Tibial nerve (tissue), 4 donors: Measurements from ENCODE around the gene KRTAP5-4.
"Not testable (repeated sequence)": the region's sequence is repeated elsewhere in the genome, so short reads cannot be mapped to it uniquely, and the experiment has no call there.

Source experiments
- CTCF ChIP-seq, 5 experiments: fragments of 200-600 bp in 3 of 5; fragments of 450-650 bp in 2 of 5; sonication (generic) in 3 of 5; IDR thresholded peaks; one replicate each; pipeline ENCODE4 v1.5.1; 2016 to 2019; ENCODE audit warnings: antibody characterized with exemption in 5 of 5, mild to moderate bottlenecking in 3 of 5, moderate library complexity in 2 of 5
- EP300 ChIP-seq, 2 donors: sonication (generic); formaldehyde crosslinking; IDR thresholded peaks; one replicate each; pipeline ENCODE4 v1.6.1; 2017; ENCODE audit warnings: antibody characterized with exemption in 2 of 2, mild to moderate bottlenecking in 1 of 2
- POLR2A ChIP-seq, 2 donors: fragments of 450-650 bp; IDR thresholded peaks; one replicate each; pipeline ENCODE4 v1.6.1; 2017; ENCODE audit warnings: antibody characterized with exemption in 2 of 2, mild to moderate bottlenecking in 2 of 2, moderate library complexity in 2 of 2

GRCh38 chr11:1596576-1597121 is 25.3 kb downstream of the KRTAP5-4 start:
- not testable (repeated sequence) for TF ChIP-seq POLR2A, CTCF, EP300 (IDR thresholded peaks at IDR 0.05)
